K562 (cell line): ENCODE measurements around the gene TYROBP. TPM values are rescaled to one million over a fixed set of nuclear protein-coding genes. Genes with fewer than 3 reads are reported as not detected.

Experiments used
- ATF2 ChIP-seq: sonication (generic); formaldehyde crosslinking; IDR thresholded peaks from 2 replicates; pipeline ENCODE4 v1.8.1; 2022; ENCODE audit warnings: missing genetic modification reagents
- GATAD2A ChIP-seq: fragments of 450-650 bp; IDR thresholded peaks from 2 replicates; pipeline ENCODE4 v1.6.1; 2017
- HNRNPL ChIP-seq: fragments of 200-400 bp; formaldehyde crosslinking; IDR thresholded peaks from 2 replicates; pipeline ENCODE4 v1.6.1; 2017; ENCODE audit warnings: low read depth, mild to moderate bottlenecking, low read length
- MECOM ChIP-seq: fragments of 250-450 bp; sonication (Bioruptor Pico); IDR thresholded peaks from 2 replicates; pipeline ENCODE4 v1.8.0; 2022; ENCODE audit warnings: inconsistent platforms
- PCBP2 ChIP-seq: fragments of 200-400 bp; formaldehyde crosslinking; IDR thresholded peaks from 2 replicates; pipeline ENCODE4 v1.6.1; 2018; ENCODE audit warnings: low read length, low read depth, mild to moderate bottlenecking, moderate library complexity; ENCODE audit not compliant: poor library complexity, severe bottlenecking
- POLR3G ChIP-seq: IDR thresholded peaks from 2 replicates; pipeline ENCODE4 v1.6.1; 2011; ENCODE audit not compliant: insufficient read length, insufficient replicate concordance; ENCODE audit errors: extremely low read depth
- RNF2 ChIP-seq: sonication (generic); IDR thresholded peaks from 2 replicates; pipeline ENCODE4 v1.6.1; 2016
- SMAD3 ChIP-seq: fragments of 450-650 bp; formaldehyde crosslinking; conservative IDR thresholded peaks from 2 replicates; pipeline ENCODE4 v1.4.0; 2020; ENCODE audit warnings: mild to moderate bottlenecking
- SRSF3 ChIP-seq: fragments of 200-400 bp; formaldehyde crosslinking; IDR thresholded peaks from 2 replicates; pipeline ENCODE4 v1.6.1; 2016; ENCODE audit warnings: mild to moderate bottlenecking, low read length, moderate library complexity; ENCODE audit not compliant: insufficient read depth
- STAT5B ChIP-seq: fragments of 250-450 bp; sonication (Bioruptor Pico); IDR thresholded peaks from 2 replicates; pipeline ENCODE4 v1.8.0; 2021; ENCODE audit warnings: mild to moderate bottlenecking, inconsistent platforms
- TAF1 ChIP-seq: IDR thresholded peaks from 2 replicates; pipeline ENCODE4 v1.6.1; 2011; ENCODE audit warnings: mild to moderate bottlenecking, low read length, moderate library complexity; ENCODE audit not compliant: insufficient read depth, control insufficient read depth, severe bottlenecking; ENCODE audit errors: extremely low read depth
- TCF3 ChIP-seq: sonication (generic); formaldehyde crosslinking; IDR thresholded peaks from 2 replicates; pipeline ENCODE4 v1.4.0; 2020; ENCODE audit warnings: mild to moderate bottlenecking, missing genetic modification reagents
- UBTF ChIP-seq, 2 experiments: IDR thresholded peaks; 2 replicates each; pipeline ENCODE4 v1.6.1; 2012; ENCODE audit warnings: improper control_type of control experiment in 2 of 2, low read depth in 2 of 2, low read length in 2 of 2, borderline replicate concordance in 1 of 2
- ZBTB7A ChIP-seq: IDR thresholded peaks from 2 replicates; pipeline ENCODE4 v1.6.1; 2011; ENCODE audit warnings: low read depth, mild to moderate bottlenecking, low read length, moderate library complexity, borderline replicate concordance; ENCODE audit not compliant: control insufficient read depth
- ZNF121 ChIP-seq: sonication (generic); formaldehyde crosslinking; conservative IDR thresholded peaks from 2 replicates; pipeline ENCODE4 v1.8.0; 2022; ENCODE audit warnings: missing genetic modification reagents
- ZNF134 ChIP-seq: fragments of 250-450 bp; sonication (Bioruptor Pico); conservative IDR thresholded peaks from 2 replicates; pipeline ENCODE4 v1.4.0; 2020
- ZNF212 ChIP-seq: fragments of 450-650 bp; formaldehyde crosslinking; IDR thresholded peaks from 2 replicates; pipeline ENCODE4 v1.4.0; 2020; ENCODE audit warnings: mild to moderate bottlenecking
- ZNF586 ChIP-seq: fragments of 450-650 bp; formaldehyde crosslinking; conservative IDR thresholded peaks from 2 replicates; pipeline ENCODE4 v1.4.0; 2020; ENCODE audit warnings: mild to moderate bottlenecking, moderate library complexity
- polyA plus RNA-seq, 8 experiments: library from polyadenylated mRNA; depleted of rRNA in 4 of 8; stranded (reverse) in 5 of 8; unstranded in 3 of 8; fragments of >200 nt; fragmentation: Nextera tagmentation in 2 of 8; fragmentation: Illumina TruSeq in 1 of 8; extraction: Ambion mirVana in 2 of 8; extraction: Trizol in 1 of 8; gene quantifications; 2 replicates each; pipeline versions ENCODE4 v1.2.1 to v1.2.3, GENCODE V29; 2011 to 2014; ENCODE audit warnings: inconsistent platforms in 1 of 8, missing spikeins in 1 of 8
- total RNA-seq, 7 experiments: library from RNA; depleted of rRNA in 6 of 7; stranded (reverse); fragments of >200 nt in 6 of 7; fragmentation: Illumina TruSeq in 2 of 7; extraction: Trizol in 2 of 7; gene quantifications; 2 replicates each; pipeline versions ENCODE4 v1.2.1 to v1.2.3, GENCODE V29; 2011 to 2021; ENCODE audit warnings: low replicate concordance in 1 of 7
- TF ChIP-seq, protein P1 (sequence below): sonication (generic); formaldehyde crosslinking; IDR thresholded peaks from 2 replicates; pipeline ENCODE4 v1.8.0; 2022; ENCODE audit warnings: mild to moderate bottlenecking, missing genetic modification reagents
- TF ChIP-seq, protein P2 (sequence below), 2 experiments: fragments of 250-450 bp in 1 of 2; fragments of 450-650 bp in 1 of 2; sonication (Bioruptor Pico) in 1 of 2; IDR thresholded peaks; 2 replicates each; pipeline versions ENCODE4 v1.6.1 to v1.8.0; 2016 to 2021; ENCODE audit warnings: mild to moderate bottlenecking in 2 of 2, moderate library complexity in 2 of 2, missing compliant biosample characterization in 1 of 2, missing genetic modification characterization in 1 of 2

TYROBP gene
- total and polyA plus RNA-seq, 9 of the 15 experiments (the other 6 are each of a cell fraction or from before 2014, with no cell fraction given): 0.72 to 8.2 (median 2.4) TPM

GRCh38 chr19:35879770-35880317, 28.3 kb downstream of the TYROBP start (continued):
- no peak for TF ChIP-seq SMAD3 (CRISPR knock-in tag)
- no peak for TF ChIP-seq MECOM (CRISPR knock-in tag)
- no peak for TF ChIP-seq TAF1
- no peak for TF ChIP-seq HNRNPL
- TF ChIP-seq RNF2: no peak
- no peak for TF ChIP-seq SRSF3
- TF ChIP-seq ZNF134 (CRISPR knock-in tag): no peak
- TF ChIP-seq TCF3 (CRISPR knock-in tag): 0 out of 2 replicates have a peak, but pooled peaks have one; percentile 27
- no peak for TF ChIP-seq POLR3G
- no peak for TF ChIP-seq ZNF586
- TF ChIP-seq ZNF121: no peak
- TF ChIP-seq ZBTB7A: peak; percentile 54; the same call in 1 of the 2 replicates
- TF ChIP-seq, protein P1, sequence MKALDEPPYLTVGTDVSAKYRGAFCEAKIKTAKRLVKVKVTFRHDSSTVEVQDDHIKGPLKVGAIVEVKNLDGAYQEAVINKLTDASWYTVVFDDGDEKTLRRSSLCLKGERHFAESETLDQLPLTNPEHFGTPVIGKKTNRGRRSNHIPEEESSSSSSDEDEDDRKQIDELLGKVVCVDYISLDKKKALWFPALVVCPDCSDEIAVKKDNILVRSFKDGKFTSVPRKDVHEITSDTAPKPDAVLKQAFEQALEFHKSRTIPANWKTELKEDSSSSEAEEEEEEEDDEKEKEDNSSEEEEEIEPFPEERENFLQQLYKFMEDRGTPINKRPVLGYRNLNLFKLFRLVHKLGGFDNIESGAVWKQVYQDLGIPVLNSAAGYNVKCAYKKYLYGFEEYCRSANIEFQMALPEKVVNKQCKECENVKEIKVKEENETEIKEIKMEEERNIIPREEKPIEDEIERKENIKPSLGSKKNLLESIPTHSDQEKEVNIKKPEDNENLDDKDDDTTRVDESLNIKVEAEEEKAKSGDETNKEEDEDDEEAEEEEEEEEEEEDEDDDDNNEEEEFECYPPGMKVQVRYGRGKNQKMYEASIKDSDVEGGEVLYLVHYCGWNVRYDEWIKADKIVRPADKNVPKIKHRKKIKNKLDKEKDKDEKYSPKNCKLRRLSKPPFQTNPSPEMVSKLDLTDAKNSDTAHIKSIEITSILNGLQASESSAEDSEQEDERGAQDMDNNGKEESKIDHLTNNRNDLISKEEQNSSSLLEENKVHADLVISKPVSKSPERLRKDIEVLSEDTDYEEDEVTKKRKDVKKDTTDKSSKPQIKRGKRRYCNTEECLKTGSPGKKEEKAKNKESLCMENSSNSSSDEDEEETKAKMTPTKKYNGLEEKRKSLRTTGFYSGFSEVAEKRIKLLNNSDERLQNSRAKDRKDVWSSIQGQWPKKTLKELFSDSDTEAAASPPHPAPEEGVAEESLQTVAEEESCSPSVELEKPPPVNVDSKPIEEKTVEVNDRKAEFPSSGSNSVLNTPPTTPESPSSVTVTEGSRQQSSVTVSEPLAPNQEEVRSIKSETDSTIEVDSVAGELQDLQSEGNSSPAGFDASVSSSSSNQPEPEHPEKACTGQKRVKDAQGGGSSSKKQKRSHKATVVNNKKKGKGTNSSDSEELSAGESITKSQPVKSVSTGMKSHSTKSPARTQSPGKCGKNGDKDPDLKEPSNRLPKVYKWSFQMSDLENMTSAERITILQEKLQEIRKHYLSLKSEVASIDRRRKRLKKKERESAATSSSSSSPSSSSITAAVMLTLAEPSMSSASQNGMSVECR (CRISPR knock-in tag): peak; percentile 99
- no peak for TF ChIP-seq ZNF212 (CRISPR knock-in tag)
- no peak for TF ChIP-seq STAT5B (CRISPR knock-in tag)
- 0 out of 4 replicates have a peak, but pooled peaks of 1 of the 2 experiments have one; percentile 52 for TF ChIP-seq UBTF (IDR thresholded peaks at IDR 0.05; ENCODE audit: borderline replicate concordance in 1 of 2, low read depth in 2 of 2, low read length in 2 of 2)
- no peak for TF ChIP-seq GATAD2A
- no peak for TF ChIP-seq ATF2
- no peak for TF ChIP-seq PCBP2
- TF ChIP-seq, protein P2, sequence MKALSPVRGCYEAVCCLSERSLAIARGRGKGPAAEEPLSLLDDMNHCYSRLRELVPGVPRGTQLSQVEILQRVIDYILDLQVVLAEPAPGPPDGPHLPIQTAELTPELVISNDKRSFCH (CRISPR knock-in tag; IDR thresholded peaks at IDR 0.05): no peak
- TF ChIP-seq, protein P2 (tag; IDR thresholded peaks at IDR 0.05): peak; percentile 55; the same call in 1 of the 2 replicates
